ENCODE data around the gene ARHGEF39. TPM values are rescaled to one million over a fixed set of nuclear protein-coding genes. Genes with fewer than 3 reads are reported as not detected.
"Not testable (repeated sequence)": the region's sequence is repeated elsewhere in the genome, so short reads cannot be mapped to it uniquely, and the experiment has no call there.

Gene ARHGEF39
- total and polyA plus RNA-seq, 9 of the 15 experiments (the other 6 are each of a cell fraction or from before 2014, with no cell fraction given), result 2.8 to 21.7 (median 12.9) TPM

GRCh38 chr9:35643046-35643445, 21.9 kb downstream of the ARHGEF39 start:
- H3K27ac ChIP-seq (ENCODE audit: extremely low read depth, low read depth, low read length), result no peak overlapping the region
- H3K4me2 ChIP-seq (ENCODE audit: insufficient read depth, low read length), result no peak overlapping the region
- in situ Hi-C loops (cut with MboI) (no loop called here), intact Hi-C loops (cut with micrococcal nuclease) (no loop called here)
- ATAC-seq (no peak), DNase-seq (ENCODE audit: extremely low read depth in 1 of 4, low spot score in 3 of 4) (no peak), FAIRE-seq (no peak)
- ChIA-PET CTCF (ENCODE audit: low intra/inter-chr PET ratio) (no interaction called here), POLR2A (no interaction called here)
- no peaks in the 10 kb centered on the region for H4K20me1 ChIP-seq (replicated peaks; ENCODE audit: control insufficient read depth, insufficient read depth, low read length)
- no peaks in the 10 kb centered on the region for H3K9me1 ChIP-seq (ENCODE audit: control insufficient read depth, insufficient read depth, low read length)
- no peaks in the 10 kb centered on the region for H3K36me3 ChIP-seq (ENCODE audit: control insufficient read depth, insufficient read depth, low read length)
- no peaks in the 10 kb centered on the region for H3K79me2 ChIP-seq (ENCODE audit: control insufficient read depth, insufficient read depth, low read length)
- no peak overlapping the region for H3K9ac ChIP-seq (ENCODE audit: insufficient read depth in 1 of 2, low read depth in 2 of 2, low read length in 2 of 2)
- H2AFZ ChIP-seq (ENCODE audit: low read depth, low read length), result no peak overlapping the region
- no peak overlapping the region for H3K4me3 ChIP-seq
- no peaks in the 10 kb centered on the region for H3K9me3 ChIP-seq (replicated peaks; ENCODE audit: control insufficient read depth, insufficient read depth, low read depth, low read length)
- 65% methylated on average over 4 of the region's 12 CpGs for WGBS (ENCODE audit: insufficient coverage, low coverage, missing lambda C conversion rate)
- BruUV-seq (replicated peaks), result no TSS peak
- TF ChIP-seq ZNF444 (CRISPR knock-in tag; IDR thresholded peaks at IDR 0.05) (no peak), BRCA1 (IDR thresholded peaks at IDR 0.05) (no peak), BRCA1 (CRISPR knock-in tag; IDR thresholded peaks at IDR 0.05) (no peak)
- TF ChIP-seq, protein P1, sequence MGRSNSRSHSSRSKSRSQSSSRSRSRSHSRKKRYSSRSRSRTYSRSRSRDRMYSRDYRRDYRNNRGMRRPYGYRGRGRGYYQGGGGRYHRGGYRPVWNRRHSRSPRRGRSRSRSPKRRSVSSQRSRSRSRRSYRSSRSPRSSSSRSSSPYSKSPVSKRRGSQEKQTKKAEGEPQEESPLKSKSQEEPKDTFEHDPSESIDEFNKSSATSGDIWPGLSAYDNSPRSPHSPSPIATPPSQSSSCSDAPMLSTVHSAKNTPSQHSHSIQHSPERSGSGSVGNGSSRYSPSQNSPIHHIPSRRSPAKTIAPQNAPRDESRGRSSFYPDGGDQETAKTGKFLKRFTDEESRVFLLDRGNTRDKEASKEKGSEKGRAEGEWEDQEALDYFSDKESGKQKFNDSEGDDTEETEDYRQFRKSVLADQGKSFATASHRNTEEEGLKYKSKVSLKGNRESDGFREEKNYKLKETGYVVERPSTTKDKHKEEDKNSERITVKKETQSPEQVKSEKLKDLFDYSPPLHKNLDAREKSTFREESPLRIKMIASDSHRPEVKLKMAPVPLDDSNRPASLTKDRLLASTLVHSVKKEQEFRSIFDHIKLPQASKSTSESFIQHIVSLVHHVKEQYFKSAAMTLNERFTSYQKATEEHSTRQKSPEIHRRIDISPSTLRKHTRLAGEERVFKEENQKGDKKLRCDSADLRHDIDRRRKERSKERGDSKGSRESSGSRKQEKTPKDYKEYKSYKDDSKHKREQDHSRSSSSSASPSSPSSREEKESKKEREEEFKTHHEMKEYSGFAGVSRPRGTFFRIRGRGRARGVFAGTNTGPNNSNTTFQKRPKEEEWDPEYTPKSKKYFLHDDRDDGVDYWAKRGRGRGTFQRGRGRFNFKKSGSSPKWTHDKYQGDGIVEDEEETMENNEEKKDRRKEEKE (IDR thresholded peaks at IDR 0.05; ENCODE audit: borderline replicate concordance in 1 of 2, control insufficient read depth in 1 of 2, low read depth in 2 of 2, low read length in 1 of 2), result no peak
- peaks cover 9 to 10% of the 10 kb centered on the region in 2 experiments for H3K4me1 ChIP-seq (replicated peaks in 1 of 2; ENCODE audit: control insufficient read depth in 2 of 2, insufficient read depth in 2 of 2, low read length in 2 of 2)
- H3K27me3 ChIP-seq (ENCODE audit: control insufficient read depth in 2 of 2, insufficient read depth in 2 of 2, low read length in 2 of 2), result no peaks in the 10 kb centered on the region

- ATAC-seq; H3K79me2 ChIP-seq (ENCODE audit: control insufficient read depth, insufficient read depth, low read length); H3K4me1 ChIP-seq (replicated peaks in 1 of 2; ENCODE audit: control insufficient read depth in 2 of 2, insufficient read depth in 2 of 2, low read length in 2 of 2); in situ Hi-C loops (cut with MboI); H4K20me1 ChIP-seq (replicated peaks; ENCODE audit: control insufficient read depth, insufficient read depth, low read length); BruUV-seq (replicated peaks); DNase-seq (ENCODE audit: extremely low read depth in 1 of 4, low spot score in 3 of 4); H3K4me2 ChIP-seq (ENCODE audit: insufficient read depth, low read length); intact Hi-C loops (cut with micrococcal nuclease); POLR2A ChIA-PET; H3K4me3 ChIP-seq; H3K27me3 ChIP-seq (ENCODE audit: control insufficient read depth in 2 of 2, insufficient read depth in 2 of 2, low read length in 2 of 2); H3K9me1 ChIP-seq (ENCODE audit: control insufficient read depth, insufficient read depth, low read length); FAIRE-seq; H2AFZ ChIP-seq (ENCODE audit: low read depth, low read length); H3K9me3 ChIP-seq (replicated peaks; ENCODE audit: control insufficient read depth, insufficient read depth, low read depth, low read length); H3K36me3 ChIP-seq (ENCODE audit: control insufficient read depth, insufficient read depth, low read length); H3K9ac ChIP-seq (ENCODE audit: insufficient read depth in 1 of 2, low read depth in 2 of 2, low read length in 2 of 2); H3K27ac ChIP-seq (ENCODE audit: extremely low read depth, low read depth, low read length): not testable (repeated sequence)
- CTCF ChIA-PET (ENCODE audit: low intra/inter-chr PET ratio), result interaction anchor here (0.7 kb wide), 1 partner anchor 43 kb away, joined by 3 read pairs; no protein-coding TSS in a partner anchor
- WGBS (ENCODE audit: insufficient coverage, low coverage, missing lambda C conversion rate), result 80% methylated on average over 2 of the region's 3 CpGs
Observed at GRCh38 chr9:35641478-35641877, 23.5 kb downstream of the ARHGEF39 start.

DNA sequence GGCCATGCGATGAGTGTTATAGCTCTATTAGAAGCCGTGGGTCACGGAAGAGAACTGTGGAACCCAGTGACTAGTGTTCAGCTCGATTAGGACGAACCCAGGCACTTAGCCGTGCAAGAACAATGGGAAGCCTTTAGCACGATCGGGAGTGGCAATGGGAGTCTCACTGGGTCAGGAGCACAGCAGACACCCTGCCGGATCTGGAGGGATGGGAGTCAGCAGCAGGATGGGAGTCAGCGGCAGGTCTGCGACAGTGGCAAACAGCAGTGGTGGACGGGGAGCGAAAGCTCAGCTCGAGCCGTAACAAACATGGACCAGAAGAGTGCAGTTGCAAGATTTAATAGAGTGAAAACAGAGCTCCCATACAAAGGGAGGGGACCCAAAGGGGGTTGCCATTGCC, 24.6 kb downstream of the ARHGEF39 start:
- CTCF ChIA-PET (ENCODE audit: low intra/inter-chr PET ratio); H3K9ac ChIP-seq (ENCODE audit: insufficient read depth in 1 of 2, low read depth in 2 of 2, low read length in 2 of 2); H3K36me3 ChIP-seq (ENCODE audit: control insufficient read depth, insufficient read depth, low read length); H3K27me3 ChIP-seq (ENCODE audit: control insufficient read depth in 2 of 2, insufficient read depth in 2 of 2, low read length in 2 of 2); H2AFZ ChIP-seq (ENCODE audit: low read depth, low read length); intact Hi-C loops (cut with micrococcal nuclease); ATAC-seq; H3K4me3 ChIP-seq; BruUV-seq (replicated peaks); H4K20me1 ChIP-seq (replicated peaks; ENCODE audit: control insufficient read depth, insufficient read depth, low read length); FAIRE-seq; POLR2A ChIA-PET; in situ Hi-C loops (cut with MboI); H3K4me2 ChIP-seq (ENCODE audit: insufficient read depth, low read length); H3K9me1 ChIP-seq (ENCODE audit: control insufficient read depth, insufficient read depth, low read length); H3K27ac ChIP-seq (ENCODE audit: extremely low read depth, low read depth, low read length); H3K4me1 ChIP-seq (replicated peaks in 1 of 2; ENCODE audit: control insufficient read depth in 2 of 2, insufficient read depth in 2 of 2, low read length in 2 of 2); DNase-seq (ENCODE audit: extremely low read depth in 1 of 4, low spot score in 3 of 4); H3K79me2 ChIP-seq (ENCODE audit: control insufficient read depth, insufficient read depth, low read length); H3K9me3 ChIP-seq (replicated peaks; ENCODE audit: control insufficient read depth, insufficient read depth, low read depth, low read length): not testable (repeated sequence)
- WGBS (ENCODE audit: insufficient coverage, low coverage, missing lambda C conversion rate), result 69% methylated on average over 5 of the region's 15 CpGs
